ENCODE measurements around the gene PDF.
"Not testable (repeated sequence)": the region's sequence is repeated elsewhere in the genome, so short reads cannot be mapped to it uniquely, and the experiment has no call there.

The PDF gene

DNA sequence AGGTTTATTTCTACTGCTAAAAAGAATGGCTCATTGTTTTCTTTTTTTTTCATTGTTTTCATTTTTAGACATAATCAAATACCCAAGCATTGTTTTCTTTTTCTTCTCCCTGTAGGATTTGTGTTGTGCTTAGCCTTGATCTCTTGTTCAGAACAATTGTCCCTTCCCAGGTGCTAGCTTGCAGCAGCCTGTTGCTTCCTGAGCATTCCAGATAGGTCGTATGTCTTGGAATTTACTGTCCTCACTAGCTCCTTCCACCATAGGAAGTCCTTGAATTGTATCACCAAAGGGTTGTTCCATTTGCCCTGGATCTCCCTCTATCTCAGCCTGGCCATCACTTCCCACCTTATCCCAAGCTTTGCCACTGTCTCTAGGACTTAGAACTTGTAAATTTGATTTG lies 29.2 kb downstream of the PDF start:
- no peak for DNase-seq (ENCODE audit: low read depth in 1 of 2, low spot score in 1 of 2)
- H3K4me3 ChIP-seq (replicated peaks; ENCODE audit: insufficient read depth, low read length): no peak overlapping the region
- TF ChIP-seq SPI1 (IDR thresholded peaks at IDR 0.05; ENCODE audit: borderline replicate concordance, low read depth) (no peak), POLR2AphosphoS5 (IDR thresholded peaks at IDR 0.05; ENCODE audit: low read depth) (no peak), GABPA (IDR thresholded peaks at IDR 0.05; ENCODE audit: low read depth) (no peak)
- TF ChIP-seq, protein P1, sequence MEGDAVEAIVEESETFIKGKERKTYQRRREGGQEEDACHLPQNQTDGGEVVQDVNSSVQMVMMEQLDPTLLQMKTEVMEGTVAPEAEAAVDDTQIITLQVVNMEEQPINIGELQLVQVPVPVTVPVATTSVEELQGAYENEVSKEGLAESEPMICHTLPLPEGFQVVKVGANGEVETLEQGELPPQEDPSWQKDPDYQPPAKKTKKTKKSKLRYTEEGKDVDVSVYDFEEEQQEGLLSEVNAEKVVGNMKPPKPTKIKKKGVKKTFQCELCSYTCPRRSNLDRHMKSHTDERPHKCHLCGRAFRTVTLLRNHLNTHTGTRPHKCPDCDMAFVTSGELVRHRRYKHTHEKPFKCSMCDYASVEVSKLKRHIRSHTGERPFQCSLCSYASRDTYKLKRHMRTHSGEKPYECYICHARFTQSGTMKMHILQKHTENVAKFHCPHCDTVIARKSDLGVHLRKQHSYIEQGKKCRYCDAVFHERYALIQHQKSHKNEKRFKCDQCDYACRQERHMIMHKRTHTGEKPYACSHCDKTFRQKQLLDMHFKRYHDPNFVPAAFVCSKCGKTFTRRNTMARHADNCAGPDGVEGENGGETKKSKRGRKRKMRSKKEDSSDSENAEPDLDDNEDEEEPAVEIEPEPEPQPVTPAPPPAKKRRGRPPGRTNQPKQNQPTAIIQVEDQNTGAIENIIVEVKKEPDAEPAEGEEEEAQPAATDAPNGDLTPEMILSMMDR (IDR thresholded peaks at IDR 0.05; ENCODE audit: insufficient read depth, low read length): no peak
- TF ChIP-seq, protein P2, sequence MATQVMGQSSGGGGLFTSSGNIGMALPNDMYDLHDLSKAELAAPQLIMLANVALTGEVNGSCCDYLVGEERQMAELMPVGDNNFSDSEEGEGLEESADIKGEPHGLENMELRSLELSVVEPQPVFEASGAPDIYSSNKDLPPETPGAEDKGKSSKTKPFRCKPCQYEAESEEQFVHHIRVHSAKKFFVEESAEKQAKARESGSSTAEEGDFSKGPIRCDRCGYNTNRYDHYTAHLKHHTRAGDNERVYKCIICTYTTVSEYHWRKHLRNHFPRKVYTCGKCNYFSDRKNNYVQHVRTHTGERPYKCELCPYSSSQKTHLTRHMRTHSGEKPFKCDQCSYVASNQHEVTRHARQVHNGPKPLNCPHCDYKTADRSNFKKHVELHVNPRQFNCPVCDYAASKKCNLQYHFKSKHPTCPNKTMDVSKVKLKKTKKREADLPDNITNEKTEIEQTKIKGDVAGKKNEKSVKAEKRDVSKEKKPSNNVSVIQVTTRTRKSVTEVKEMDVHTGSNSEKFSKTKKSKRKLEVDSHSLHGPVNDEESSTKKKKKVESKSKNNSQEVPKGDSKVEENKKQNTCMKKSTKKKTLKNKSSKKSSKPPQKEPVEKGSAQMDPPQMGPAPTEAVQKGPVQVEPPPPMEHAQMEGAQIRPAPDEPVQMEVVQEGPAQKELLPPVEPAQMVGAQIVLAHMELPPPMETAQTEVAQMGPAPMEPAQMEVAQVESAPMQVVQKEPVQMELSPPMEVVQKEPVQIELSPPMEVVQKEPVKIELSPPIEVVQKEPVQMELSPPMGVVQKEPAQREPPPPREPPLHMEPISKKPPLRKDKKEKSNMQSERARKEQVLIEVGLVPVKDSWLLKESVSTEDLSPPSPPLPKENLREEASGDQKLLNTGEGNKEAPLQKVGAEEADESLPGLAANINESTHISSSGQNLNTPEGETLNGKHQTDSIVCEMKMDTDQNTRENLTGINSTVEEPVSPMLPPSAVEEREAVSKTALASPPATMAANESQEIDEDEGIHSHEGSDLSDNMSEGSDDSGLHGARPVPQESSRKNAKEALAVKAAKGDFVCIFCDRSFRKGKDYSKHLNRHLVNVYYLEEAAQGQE (IDR thresholded peaks at IDR 0.05; ENCODE audit: insufficient replicate concordance, low read depth): no peak

DNA sequence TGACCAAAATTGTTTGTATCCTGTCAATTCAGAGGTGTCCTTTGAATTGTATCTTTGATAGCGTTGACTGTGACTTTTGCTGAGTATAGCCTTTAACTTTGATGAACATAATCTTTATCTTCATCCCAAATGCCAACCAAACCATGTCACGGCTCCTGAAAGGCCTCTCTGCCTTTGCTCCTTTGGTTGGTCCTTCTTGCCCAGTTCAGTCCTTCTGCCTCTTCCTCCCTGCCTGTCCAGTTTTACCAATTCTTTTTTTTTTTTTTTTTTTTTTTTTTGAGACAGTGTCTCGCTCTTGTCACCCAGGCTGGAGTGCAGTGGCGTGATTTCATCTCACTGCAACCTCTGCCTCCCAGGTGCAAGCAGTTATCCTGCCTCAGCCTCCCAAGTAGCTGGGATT lies 32.1 kb downstream of the PDF start:
- TF ChIP-seq, protein P1 (IDR thresholded peaks at IDR 0.05; ENCODE audit: insufficient read depth, low read length): no peak
- no peak for TF ChIP-seq POLR2AphosphoS5 (IDR thresholded peaks at IDR 0.05; ENCODE audit: low read depth)
- no peak for TF ChIP-seq GABPA (IDR thresholded peaks at IDR 0.05; ENCODE audit: low read depth)
- TF ChIP-seq, protein P2 (IDR thresholded peaks at IDR 0.05; ENCODE audit: insufficient replicate concordance, low read depth): no peak
- TF ChIP-seq SPI1 (IDR thresholded peaks at IDR 0.05; ENCODE audit: borderline replicate concordance, low read depth): no peak
- Histone ChIP-seq H3K4me3 (replicated peaks; ENCODE audit: insufficient read depth, low read length) (no peak overlapping the region), H3K27ac (replicated peaks) (no peak overlapping the region), H3K27me3 (ENCODE audit: insufficient read depth, poor library complexity, severe bottlenecking) (no peaks in the 10 kb centered on the region)
- no peak for DNase-seq (ENCODE audit: low read depth in 1 of 2, low spot score in 1 of 2)

More for the DNA sequence above, 29.2 kb downstream of the PDF start:
- H3K27me3 ChIP-seq (ENCODE audit: insufficient read depth, poor library complexity, severe bottlenecking): no peaks in the 10 kb centered on the region
- no peak overlapping the region for H3K27ac ChIP-seq (replicated peaks)

DNA sequence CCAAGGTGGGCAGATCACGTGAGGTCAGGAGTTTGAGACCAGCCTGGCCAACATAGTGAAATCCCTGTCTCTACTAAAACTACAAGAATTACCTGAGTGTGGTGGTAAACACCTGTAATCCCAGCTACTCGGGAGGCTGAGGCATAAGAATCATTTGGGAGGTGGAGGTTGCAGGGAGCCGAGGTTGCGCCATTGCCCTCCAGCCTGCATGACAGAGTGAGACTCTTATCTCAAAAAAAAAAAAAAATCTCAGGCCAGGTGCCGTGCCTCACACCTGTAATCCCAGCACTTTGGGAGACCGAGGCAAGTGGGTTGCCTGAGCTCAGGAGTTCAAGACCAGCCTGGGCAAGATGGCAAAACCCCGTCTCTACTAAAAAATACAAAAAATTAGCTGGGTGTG lies 33.6 kb downstream of the PDF start:
- not testable (repeated sequence) for H3K27me3 ChIP-seq (ENCODE audit: insufficient read depth, poor library complexity, severe bottlenecking); H3K4me3 ChIP-seq (replicated peaks; ENCODE audit: insufficient read depth, low read length); H3K27ac ChIP-seq (replicated peaks); DNase-seq (ENCODE audit: low read depth in 1 of 2, low spot score in 1 of 2)

DNA sequence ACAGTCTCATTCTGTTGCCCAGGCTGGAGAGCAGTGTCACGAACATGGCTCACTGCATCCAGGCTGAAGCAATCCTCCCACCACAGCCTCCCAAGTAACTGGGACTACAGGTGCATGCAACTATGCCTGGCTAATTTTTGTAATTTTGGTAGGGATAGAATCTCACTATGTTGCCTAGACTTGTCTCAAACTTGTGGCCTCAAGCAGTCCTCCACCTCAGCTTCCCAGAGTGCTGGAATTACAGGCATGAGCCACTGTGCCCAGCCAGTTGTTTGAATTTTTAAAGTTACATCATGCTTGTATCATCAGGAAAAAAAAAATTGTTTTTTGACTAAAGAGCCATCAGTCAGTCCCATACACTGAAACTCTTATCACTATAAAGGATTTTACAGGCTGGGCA lies 36.3 kb downstream of the PDF start:
- DNase-seq (ENCODE audit: low read depth in 1 of 2, low spot score in 1 of 2): no peak
- TF ChIP-seq, protein P2 (IDR thresholded peaks at IDR 0.05; ENCODE audit: insufficient replicate concordance, low read depth): no peak
- TF ChIP-seq SPI1 (IDR thresholded peaks at IDR 0.05; ENCODE audit: borderline replicate concordance, low read depth) (no peak), GABPA (IDR thresholded peaks at IDR 0.05; ENCODE audit: low read depth) (no peak), POLR2AphosphoS5 (IDR thresholded peaks at IDR 0.05; ENCODE audit: low read depth) (no peak)
- TF ChIP-seq, protein P1 (IDR thresholded peaks at IDR 0.05; ENCODE audit: insufficient read depth, low read length): no peak
- H3K27me3 ChIP-seq (ENCODE audit: insufficient read depth, poor library complexity, severe bottlenecking): no peaks in the 10 kb centered on the region
- no peak overlapping the region for H3K27ac ChIP-seq (replicated peaks)
- H3K4me3 ChIP-seq (replicated peaks; ENCODE audit: insufficient read depth, low read length): no peak overlapping the region
